T-helper 1 cell treated with Interleukin-12 subunit alpha and Interleukin-12 subunit beta and Interleukin-4 antibody, amounts not matched to agents 30 ng/mL and 1 ng/mL, for 36 hours (primary cell): ENCODE measurements around the gene RNLS. TPM values are rescaled to one million over a fixed set of nuclear protein-coding genes. Genes with fewer than 3 reads are reported as not detected.

Experiments used
- intact Hi-C: fragments of 100-400 bp; cut with micrococcal nuclease; formaldehyde crosslinking; loops from one replicate; pipeline ENCODE4 v1.15.1; 2024
- total RNA-seq: library from RNA; stranded (reverse); gene quantifications from 2 replicates; pipeline ENCODE4 v1.2.3, GENCODE V29; 2022

Gene RNLS
- total RNA-seq, 1 donor from 2014 or later = 2.1 TPM

DNA sequence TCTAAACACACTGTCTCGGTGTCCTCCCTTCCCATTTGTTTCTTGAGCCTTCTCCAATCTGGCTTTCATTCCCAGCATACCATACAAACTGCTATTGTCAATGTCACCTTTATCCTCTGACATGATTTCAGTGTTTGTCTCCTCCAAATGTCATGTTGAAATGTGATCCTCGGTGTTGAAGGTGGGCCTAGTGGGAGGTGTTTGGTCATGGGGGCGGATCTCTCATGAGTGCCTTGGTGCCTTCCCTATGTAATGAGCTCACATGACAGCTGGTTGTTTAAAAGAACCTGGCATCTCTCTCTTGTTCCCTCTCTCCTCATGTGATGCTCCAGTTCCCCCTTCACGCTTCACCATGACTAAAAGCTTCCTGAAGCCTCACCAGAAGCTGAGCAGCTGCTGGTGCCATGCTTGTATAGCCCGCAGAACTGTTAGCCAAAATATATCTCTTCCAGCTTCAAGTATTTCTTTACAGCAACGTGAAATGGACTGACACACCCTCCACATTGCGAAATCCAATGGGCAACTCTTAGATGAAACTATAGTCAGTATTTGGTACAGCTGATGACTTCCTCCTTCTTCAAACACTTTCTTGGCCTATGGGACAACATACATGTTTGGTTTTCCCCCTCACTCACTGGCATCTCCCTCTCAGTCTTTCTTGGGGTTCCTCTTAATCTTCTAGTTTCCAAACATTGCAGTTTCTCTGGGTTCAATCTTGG, 27.8 kb downstream of the RNLS start:
- intact Hi-C loops = loop anchor here (10.0 kb wide), 1 partner anchor 281 kb away; no protein-coding TSS in a partner anchor

DNA sequence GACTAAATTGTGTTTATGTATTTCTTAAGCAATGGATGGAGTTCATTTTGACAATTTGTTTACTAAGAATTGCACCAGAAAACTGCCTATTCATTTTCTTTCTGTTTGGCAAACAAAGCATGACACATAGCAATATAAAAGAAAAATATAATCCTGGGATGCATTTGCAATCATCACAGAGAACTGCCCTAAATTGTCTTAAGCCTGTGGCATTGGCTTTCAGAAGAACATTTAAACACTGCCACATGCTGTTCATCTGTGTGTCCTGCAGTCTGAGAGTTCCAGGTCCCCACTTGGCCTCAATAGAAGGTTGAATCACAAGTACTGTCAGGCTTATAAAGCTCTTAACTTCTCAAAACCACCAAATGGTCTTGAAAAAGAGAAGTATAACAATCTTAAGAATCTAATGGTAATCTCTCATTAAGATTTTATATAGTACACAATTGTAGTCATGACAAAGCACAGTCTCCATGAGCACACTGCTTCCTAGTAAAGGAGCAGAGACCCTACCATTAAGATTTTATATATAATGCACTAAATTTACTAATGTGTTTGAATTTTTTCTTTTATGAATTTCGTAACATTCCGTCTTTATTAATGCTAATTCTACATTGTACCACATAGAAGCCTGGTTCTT, 29.9 kb downstream of the RNLS start:
- intact Hi-C loops = loop anchor here (1.0 to 10.0 kb wide), 8 partner anchors 164 to 1020 kb away; partner anchors contain the start of gene ATAD1

DNA sequence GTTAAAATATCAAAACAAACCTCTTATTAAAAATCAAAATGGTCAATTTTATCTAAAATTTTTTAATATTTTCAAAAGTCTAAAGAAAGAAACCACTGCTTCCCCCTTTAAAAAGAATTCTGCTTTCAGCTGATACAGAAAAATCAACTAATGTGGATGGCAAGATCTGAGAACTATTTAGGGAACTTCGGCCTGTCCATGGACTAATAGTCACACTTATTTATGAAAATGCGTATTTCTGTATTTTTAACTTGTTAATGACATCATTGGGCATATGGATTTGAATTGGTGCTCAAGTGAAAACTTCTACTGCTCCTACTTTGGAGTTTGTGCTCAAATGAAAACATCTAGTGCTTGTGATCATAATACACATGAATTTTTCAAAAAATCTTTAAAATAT, 31.9 kb downstream of the RNLS start:
- intact Hi-C loops = loop anchor here (5.0 to 10.0 kb wide), 2 partner anchors 276 to 434 kb away; no protein-coding TSS in a partner anchor

DNA sequence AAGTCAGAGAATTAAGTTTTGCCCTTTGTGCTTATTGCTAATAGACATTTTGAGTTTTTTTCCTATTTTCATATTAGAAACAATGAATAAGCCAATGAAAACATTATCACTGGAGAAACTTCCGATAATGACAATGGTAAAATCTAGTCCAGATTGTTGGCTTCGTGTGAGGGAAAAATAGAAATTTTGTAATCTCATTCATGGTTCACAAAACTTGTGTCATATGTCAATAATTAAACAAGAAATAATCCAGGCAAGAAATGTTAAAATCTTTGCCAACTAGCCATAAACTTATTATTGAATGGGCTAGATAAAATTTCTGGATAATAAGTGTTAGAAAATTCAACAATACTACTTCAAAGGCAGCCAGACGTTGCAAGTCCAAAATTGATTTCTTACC, 36.6 kb downstream of the RNLS start:
- intact Hi-C loops = no loop called here

DNA sequence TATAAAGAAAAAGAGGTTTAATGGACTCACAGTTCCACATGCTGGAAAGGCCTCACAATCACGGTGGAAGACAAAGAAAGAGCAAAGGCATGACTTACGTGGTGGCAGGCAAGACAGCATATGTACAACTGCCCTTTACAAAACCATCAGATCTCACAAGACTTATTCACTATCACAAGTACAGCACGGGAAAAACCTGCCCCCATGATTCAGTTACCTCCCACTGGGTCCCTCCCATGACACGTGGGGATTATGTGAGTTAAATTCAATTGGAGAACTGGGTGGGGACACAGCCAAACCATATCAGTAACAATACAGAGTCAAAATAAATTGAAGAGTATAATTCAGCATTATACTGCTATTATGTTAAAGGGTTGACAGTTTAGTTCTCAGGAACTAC, 37.8 kb downstream of the RNLS start:
- intact Hi-C loops = no loop called here

DNA sequence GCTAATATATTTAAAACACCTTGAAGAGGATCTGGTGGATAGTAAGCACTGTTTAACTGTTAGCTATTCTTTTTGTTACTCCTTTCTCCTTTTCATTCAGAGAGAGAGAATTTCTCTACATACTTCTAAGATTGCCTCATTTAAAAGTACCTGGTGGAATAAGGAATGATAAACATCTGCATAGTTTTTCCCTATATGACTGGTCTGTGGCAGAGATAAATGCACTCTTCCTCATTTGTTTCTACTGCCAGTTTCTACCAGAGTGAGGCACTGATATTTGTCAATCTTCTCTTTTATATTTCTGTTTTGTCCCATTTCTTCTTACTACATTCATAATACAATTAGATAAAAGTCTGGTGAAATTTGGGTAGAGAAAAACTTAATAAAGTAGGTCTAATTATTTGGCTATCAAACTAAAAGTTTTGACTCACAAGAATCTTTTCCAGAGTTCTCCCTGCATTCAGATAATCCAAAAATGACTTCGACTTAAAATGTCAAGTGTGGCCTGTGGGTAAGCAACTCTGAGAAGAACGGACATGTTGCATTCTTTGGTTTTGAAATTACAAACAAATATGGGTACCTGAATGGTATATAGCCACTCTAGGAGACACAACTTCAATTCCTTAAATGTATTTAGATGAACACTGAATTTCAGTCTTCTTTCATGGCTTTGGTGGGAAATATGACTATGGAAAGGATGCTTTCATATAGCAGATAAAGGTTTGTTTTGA, 38.8 kb downstream of the RNLS start:
- intact Hi-C loops = no loop called here

DNA sequence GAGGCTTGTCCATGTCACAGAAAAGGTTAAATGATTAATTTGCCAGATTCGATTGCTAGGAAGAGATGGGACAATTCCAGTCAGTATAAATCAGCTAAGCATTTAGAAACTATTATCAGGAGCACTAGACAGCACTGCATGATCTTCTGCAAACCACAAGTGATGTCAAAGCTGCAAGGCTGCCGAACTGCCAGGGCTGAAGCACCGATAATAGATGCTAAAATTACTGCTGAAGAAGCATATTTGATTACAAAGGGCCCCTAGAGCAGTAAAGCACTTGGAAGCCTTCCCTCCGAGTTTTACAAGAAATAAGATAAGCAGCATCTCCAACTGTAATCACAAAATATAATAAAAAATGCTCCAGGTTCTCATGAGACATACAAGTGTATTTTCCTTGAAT, 40.6 kb downstream of the RNLS start:
- intact Hi-C loops = no loop called here

DNA sequence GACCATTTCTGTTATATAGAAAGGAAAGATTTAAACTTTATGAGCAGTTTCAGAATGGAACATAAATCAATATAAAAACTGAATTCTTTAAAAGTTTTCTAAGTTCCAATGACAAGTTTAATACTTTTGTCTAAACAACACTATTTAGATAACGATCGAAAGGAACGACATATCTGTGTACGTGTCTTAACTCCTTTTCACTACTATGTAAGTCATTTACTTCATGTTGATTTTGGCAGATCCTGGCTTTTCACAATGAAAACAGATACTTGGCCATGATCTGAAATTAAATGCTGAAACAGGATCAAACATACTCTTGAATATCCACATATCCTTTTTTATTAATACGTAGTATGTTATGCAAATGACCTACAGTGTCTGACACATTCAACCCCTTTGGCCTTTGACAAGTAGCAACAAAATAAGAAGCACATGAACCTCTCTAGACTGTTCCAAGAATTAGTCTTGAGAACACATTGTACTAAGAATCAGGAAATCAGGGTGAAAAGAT, 41.9 kb downstream of the RNLS start:
- intact Hi-C loops = no loop called here

DNA sequence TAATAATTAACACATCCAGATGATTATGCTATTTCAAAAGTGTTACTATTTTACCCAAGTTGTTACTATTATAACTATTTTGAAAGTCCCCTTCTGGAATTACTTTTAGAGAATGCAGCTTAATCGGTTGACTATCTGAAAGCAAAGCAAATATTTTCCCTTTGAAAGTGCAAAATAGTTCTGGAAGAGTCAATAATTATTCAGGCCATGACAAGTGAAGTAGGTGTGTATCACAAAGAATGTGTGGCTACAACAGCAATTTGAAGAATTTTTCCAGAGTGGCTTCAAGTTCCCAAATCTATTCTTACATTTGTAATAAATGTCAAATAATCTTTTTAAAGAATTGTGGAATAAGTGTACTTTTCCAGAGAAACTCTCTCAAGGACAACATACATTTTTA, 42.8 kb downstream of the RNLS start:
- intact Hi-C loops = no loop called here

DNA sequence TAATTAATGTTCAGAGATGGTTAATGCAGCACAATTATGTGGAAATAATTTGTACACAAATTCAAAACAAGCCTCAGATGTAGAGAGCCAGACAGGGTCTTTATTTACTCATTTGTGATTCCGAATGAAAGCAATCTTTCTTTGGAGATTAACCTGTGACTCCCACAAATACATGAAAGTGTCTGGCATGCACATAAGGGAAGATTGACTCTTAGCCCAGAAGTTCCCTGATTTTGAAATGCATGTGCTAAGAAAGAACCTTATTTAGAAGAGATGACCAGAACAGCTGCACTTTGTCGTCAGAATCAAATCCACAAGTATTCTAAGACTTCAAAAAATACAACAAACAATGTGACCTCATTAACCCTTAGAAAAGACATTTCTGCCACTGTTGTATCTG, 45.1 kb downstream of the RNLS start:
- intact Hi-C loops = no loop called here

DNA sequence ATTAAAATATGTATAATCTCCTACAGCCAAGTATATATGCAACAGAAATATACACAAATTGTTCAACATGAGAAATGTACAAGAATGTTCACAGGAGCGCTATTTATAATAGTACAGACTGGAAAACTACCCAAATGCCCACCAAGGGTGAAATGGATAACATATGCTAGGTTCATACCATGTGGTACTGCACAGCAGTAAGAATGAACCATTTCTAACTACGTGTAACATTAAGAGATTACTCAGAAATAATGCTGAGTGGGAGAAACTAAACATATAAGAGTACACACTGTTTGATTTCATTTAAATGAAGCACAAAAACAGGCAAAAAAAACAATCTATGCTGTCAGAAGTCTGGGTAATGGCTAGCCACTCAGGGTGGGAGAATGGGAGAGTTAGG, 45.8 kb downstream of the RNLS start:
- intact Hi-C loops = no loop called here

DNA sequence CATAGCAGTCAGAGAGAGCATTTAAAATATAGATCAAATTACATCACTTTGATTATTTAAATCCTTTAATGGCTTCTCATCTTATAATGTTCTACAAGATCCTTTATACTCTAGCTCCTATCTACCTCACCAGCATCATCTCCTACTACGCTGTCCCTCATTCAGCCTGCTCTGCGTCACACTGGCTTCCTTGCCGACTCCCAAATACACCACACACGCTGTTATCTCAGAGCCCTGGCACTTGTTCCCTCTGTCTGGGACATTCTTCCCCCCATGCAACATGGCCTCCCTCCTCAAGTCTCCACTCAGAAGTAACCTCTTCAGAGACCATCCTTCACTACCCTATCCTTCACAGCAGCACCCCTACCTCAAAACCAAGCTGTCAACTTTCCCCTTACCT, 46.7 kb downstream of the RNLS start:
- intact Hi-C loops = no loop called here

DNA sequence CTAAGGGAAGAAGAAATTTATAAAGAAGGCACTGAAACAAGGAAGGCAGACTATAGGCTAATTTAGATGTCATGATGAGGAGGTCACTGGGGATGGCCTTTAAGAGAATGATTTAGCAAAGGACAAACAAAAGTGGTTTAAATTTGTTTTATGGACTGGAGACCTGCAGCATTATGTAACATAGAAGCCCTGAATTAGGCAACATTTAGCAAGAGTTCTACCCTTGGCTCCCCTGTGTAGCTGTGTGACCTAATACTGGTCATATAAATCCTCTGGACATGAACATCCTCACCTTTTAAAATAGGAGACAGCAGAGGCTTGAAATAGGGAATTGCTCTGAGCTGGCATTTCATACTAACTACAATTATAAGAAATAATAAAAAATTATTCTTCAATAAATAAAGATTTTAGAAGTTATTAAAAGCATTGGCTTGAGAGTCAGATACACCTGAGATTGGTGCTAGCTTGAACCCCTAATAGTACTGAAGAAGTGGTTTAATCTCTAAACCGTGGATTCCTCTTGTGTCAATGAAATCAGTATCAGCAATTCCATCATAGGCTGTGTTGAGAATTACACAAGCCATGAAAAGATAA, 48.9 kb downstream of the RNLS start:
- intact Hi-C loops = no loop called here

DNA sequence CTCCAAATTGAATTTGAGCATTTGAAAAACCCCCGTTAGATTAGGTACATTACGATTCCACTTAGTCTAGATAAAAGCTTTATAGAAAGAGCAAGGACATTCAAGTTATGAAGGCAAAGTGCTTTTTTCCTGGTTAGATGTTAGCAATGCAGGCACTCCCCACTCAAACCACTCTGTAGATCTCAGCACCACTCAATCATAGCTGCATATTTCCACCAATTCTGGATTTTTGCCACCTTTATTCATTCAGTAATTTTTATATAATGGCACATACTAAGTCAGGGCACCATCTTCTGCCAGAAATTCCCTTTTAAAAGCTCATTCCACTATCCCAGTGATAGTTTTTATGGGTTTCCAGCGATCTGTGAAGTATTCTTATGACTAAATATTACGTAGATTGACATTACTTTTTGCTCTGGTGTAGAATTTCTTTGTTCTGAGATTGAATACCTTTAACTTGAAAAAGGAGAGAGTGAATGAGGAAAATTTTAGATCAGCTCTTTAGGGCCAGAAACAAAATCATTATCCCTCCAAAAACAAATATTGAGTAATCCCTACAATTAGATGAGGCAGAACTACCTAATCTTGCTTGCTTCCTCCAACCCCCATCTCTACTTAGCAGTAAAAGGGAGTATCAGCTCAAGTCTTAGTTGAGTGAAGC, 51.6 kb downstream of the RNLS start:
- intact Hi-C loops = no loop called here

DNA sequence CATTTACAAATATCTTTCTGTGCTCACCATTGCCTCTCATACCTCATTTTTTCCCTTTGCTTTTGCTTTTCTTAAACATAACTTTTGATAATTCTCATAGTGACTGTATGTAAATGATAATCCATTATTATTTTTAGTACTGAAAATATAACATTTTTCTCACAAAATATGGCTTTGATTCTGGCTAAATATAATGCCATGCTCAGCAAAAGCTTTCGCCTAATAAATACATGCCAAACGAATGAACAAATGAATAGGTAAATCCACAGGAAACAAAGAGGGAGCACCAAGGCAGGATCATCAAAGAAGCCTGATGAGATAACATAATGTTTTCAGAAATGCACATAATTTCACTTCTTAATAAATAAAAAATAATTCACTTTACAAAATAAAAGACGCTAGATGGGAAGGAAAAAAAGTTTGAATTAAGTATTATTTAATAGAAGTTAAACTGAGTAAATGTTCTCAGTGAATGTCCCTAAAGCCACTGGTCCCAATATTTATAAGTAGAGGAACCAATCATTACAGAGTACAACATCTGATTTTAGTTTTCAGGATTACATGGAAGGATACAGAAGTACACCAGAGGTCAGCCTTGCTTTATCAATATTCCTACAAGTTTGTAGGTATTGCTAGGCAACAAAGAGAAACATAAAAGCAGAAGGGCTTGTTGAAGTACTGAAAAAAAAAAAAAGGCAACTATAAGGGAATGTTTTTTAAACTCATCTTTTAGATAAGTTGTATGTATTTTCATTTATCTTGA, 52.3 kb downstream of the RNLS start:
- intact Hi-C loops = no loop called here

DNA sequence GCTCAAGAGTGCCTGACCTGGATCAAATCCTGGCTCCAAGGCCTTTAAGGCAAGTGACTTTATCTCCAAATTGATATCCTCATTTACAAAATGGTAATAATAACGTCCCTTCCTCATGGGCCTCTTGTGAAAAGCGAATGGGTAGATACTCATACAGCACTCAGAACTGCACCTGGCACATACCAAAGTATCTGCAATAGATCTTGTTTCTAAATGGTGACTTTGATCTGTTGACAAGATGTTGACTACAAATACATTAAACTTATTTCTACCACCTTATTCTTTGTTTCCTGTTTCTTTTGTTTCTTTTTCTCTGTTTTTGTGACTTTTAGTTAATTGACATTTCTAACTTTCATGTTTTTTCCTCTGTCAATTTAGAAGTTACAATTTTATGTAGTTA, 53.0 kb downstream of the RNLS start:
- intact Hi-C loops = no loop called here

DNA sequence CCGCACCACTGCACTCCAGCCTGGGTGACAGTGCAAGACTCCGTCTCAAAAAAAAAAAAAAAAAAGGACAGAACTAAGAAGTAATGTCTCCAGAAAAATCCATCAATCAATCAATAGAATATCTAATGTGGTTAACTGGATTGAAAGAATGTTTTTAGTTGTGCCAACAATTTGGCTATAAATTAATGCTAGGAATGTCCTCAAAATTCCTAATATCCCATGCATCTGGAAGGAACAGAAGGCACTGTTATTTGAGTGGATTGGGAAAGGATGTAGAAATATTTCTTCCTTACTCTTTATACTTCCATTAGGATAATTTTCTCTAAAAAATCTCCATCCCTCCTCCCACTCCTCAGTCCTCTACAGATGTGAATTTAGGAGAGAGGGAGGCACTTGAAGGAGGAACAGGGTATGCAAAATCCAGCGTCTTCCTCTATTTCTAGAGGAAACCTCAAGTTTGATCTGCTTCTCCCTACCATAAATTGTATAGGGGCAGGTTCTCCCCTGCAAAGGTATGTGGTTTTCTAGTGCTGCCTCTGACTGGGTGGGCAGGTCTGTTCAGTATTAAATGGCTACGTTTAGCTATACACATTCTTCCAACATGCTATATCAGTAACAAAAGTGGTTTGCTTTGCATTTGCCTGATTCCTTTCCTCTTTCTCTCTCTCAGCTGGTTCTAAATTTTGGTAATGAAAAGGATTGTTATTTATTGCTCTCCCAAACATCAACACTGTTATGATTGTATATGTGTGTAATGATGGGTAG, 54.1 kb downstream of the RNLS start:
- intact Hi-C loops = no loop called here

DNA sequence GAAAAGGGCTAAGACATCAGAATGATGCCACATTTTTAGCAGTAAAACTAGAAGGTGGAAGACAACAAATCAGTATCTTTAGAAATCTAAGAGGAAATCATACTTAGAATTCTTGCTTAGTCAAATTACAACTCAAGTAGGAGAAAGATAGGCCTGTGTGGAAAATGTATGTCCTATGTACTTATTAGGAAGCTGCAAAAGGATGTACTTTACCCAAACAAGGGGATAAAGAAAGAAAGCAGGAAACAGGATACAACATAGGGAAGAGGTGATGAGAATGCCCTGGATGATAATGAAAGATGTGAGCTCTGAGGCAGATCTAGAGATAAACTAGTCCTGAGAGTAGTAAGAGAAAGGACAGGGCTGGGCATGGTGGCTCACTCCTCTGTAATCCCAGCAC, 54.9 kb downstream of the RNLS start:
- intact Hi-C loops = no loop called here

DNA sequence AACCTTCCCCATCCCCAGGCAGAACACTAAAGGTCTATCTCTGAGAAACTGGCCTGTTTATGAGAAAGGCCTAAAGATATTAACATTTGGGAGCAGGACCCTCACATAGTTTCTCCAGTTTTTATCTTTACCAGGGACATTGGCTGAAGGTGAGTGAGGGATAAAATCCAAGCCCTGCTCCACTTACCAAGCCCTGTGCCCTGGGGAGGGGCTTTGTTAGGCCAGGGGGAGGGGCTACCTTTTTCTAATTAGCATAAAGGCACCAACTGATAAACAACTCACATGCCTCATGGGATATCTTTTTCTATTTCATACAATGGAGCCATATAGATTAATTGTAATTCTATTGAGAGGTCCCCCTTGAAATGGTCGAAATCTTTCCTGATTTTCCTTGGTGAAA, 55.9 kb downstream of the RNLS start:
- intact Hi-C loops = no loop called here
